Naive thymus-derived CD4-positive, alpha-beta T cell (primary cell): ENCODE results near the gene EED. TPM values are rescaled to one million over a fixed set of nuclear protein-coding genes. Genes with fewer than 3 reads are reported as not detected.

Experiments used
- ATAC-seq: fragments of 150-1000 bp; cut with Tn5 transposase; 2 replicates; pipeline ENCODE4 v1.10.0; 2021; ENCODE audit warnings: mild to moderate bottlenecking, moderate library complexity
- CTCF ChIA-PET: fragments of 350-600 bp; sonication (Branson Sonifier 250); formaldehyde crosslinking; loops from one replicate; lab custom pipeline; 2021; ENCODE audit warnings: antibody characterized with exemption; lab: Charles Lee
- POLR2A ChIA-PET: fragments of 350-600 bp; sonication (Branson Sonifier 250); formaldehyde crosslinking; loops from one replicate; lab custom pipeline; 2021; ENCODE audit warnings: antibody characterized with exemption, inconsistent platforms; lab: Charles Lee
- DNase-seq, 9 donors: peaks; one replicate each; pipeline versions ENCODE4 v3.0.0 to v3.0.0-alpha.2; 2020 to 2022; ENCODE audit warnings: mixed read lengths in 1 of 9
- H3K27ac ChIP-seq: one replicate; pipeline ENCODE4 v1.7.0; 2013; ENCODE audit warnings: mild to moderate bottlenecking, low read depth, low read length, moderate library complexity
- H3K27me3 ChIP-seq, 2 donors: one replicate each; pipeline ENCODE4 v1.7.0; 2013; ENCODE audit warnings: low read length in 2 of 2, mild to moderate bottlenecking in 2 of 2, moderate library complexity in 2 of 2; ENCODE audit not compliant: control insufficient read depth in 2 of 2, insufficient read depth in 2 of 2
- H3K36me3 ChIP-seq, 3 experiments: 1 replicate in 2 of 3; 2 replicates in 1 of 3; pipeline ENCODE4 v1.7.0; 2013; ENCODE audit warnings: low read length in 3 of 3, mild to moderate bottlenecking in 3 of 3, moderate library complexity in 1 of 3; ENCODE audit not compliant: insufficient read depth in 3 of 3, control insufficient read depth in 2 of 3
- H3K4me1 ChIP-seq, 2 donors: one replicate each; pipeline ENCODE4 v1.7.0; 2013; ENCODE audit warnings: low read length in 2 of 2, mild to moderate bottlenecking in 2 of 2, moderate library complexity in 1 of 2; ENCODE audit not compliant: control insufficient read depth in 2 of 2, insufficient read depth in 2 of 2
- H3K4me3 ChIP-seq: 2 replicates; pipeline ENCODE4 v1.7.0; 2013; ENCODE audit warnings: mild to moderate bottlenecking, low read length
- H3K9me3 ChIP-seq, 3 experiments: 1 replicate in 2 of 3; 2 replicates in 1 of 3; pipeline ENCODE4 v1.7.0; 2013; ENCODE audit warnings: low read length in 3 of 3; ENCODE audit not compliant: control insufficient read depth in 2 of 3
- H3K27ac Mint-ChIP-seq, 9 donors: one replicate each; pipeline ENCODE4 v1.8.0; 2020 to 2022; ENCODE audit warnings: mixed read lengths in 9 of 9, mild to moderate bottlenecking in 8 of 9, moderate library complexity in 5 of 9, inconsistent platforms in 2 of 9
- H3K27me3 Mint-ChIP-seq, 5 donors: one replicate each; pipeline ENCODE4 v1.8.0; 2021 to 2022; ENCODE audit warnings: mixed read lengths in 5 of 5, mild to moderate bottlenecking in 1 of 5
- H3K36me3 Mint-ChIP-seq, 5 donors: one replicate each; pipeline ENCODE4 v1.8.0; 2020 to 2022; ENCODE audit warnings: mixed read lengths in 5 of 5, mild to moderate bottlenecking in 3 of 5, inconsistent platforms in 1 of 5
- H3K4me1 Mint-ChIP-seq, 7 donors: one replicate each; pipeline ENCODE4 v1.8.0; 2020 to 2022; ENCODE audit warnings: mixed read lengths in 7 of 7, mild to moderate bottlenecking in 3 of 7, inconsistent platforms in 1 of 7
- H3K4me3 Mint-ChIP-seq, 10 donors: one replicate each; pipeline ENCODE4 v1.8.0; 2020 to 2022; ENCODE audit warnings: mild to moderate bottlenecking in 10 of 10, mixed read lengths in 10 of 10, moderate library complexity in 6 of 10, inconsistent platforms in 2 of 10
- H3K9me3 Mint-ChIP-seq, 11 donors: one replicate each; pipeline ENCODE4 v1.8.0; 2020 to 2022; ENCODE audit warnings: mixed read lengths in 11 of 11, mild to moderate bottlenecking in 4 of 11, inconsistent platforms in 1 of 11, moderate library complexity in 1 of 11
- intact Hi-C, 2 donors: fragments of 100-400 bp; cut with micrococcal nuclease; formaldehyde crosslinking; loops; one replicate each; pipeline ENCODE4 v1.15.1; 2023
- polyA plus RNA-seq, 2 donors: library from polyadenylated mRNA; unstranded; fragments of 300-500 nt; fragmentation: Illumina TruSeq; gene quantifications; one replicate each; pipeline ENCODE4 v1.2.3, GENCODE V29; 2021
- total RNA-seq, 6 experiments: library from RNA in 5 of 6; stranded (reverse) in 5 of 6; gene quantifications; 1 replicate in 5 of 6; 2 replicates in 1 of 6; pipeline ENCODE4 v1.2.3 and lab custom pipeline; 2021 to 2026

EED gene
- total and polyA plus RNA-seq, 7 experiments from 2014 or later = 15.3 to 62.4 (median 23.4) TPM

DNA sequence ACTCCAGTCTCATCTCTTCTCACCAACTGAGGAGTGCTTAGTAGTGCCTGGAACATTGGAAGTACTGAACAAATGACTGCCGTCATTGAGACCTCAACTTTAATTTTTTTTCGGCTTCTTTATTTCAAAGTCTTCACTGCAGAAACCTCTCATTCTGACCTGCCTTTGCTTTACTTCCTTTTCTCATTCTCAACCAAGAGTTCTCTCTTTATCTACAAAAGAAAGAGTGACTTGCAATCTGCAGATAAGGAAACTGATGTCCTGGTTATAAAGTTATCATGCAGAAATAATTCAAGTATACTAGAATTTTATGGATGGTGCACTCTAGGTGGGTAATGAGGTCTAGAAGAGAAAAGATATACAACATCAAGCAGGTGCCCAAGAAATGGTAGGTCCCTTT lies 1.2 kb upstream of the EED start:
- H3K4me3 Mint-ChIP-seq = no peak overlapping the region
- intact Hi-C loops = loop anchor here in 1 of 2 donors (5.0 kb wide), 1 partner anchor 596 kb away; the partner anchor contains the start of gene TMEM126A
- H3K9me3 ChIP-seq = no peaks in the 10 kb centered on the region
- no peak for DNase-seq
- no peak overlapping the region for H3K27ac Mint-ChIP-seq
- H3K9me3 Mint-ChIP-seq = no peaks in the 10 kb centered on the region
- peaks cover 0 to 5% (median 5%) of the 10 kb centered on the region in 5 donors for H3K27me3 Mint-ChIP-seq
- ChIA-PET POLR2A (interaction anchor here (0.5 to 2.1 kb wide), 4 partner anchors 59 to 616 kb away, joined by 4 to 14 read pairs (median 12); partner anchors contain the start of genes CREBZF, DLG2, HIKESHI and PICALM), CTCF (no interaction called here)
- peaks cover 0 to 2% (median 0%) of the 10 kb centered on the region in 5 donors for H3K36me3 Mint-ChIP-seq
- peaks cover 0 to 7% (median 0%) of the 10 kb centered on the region in 3 experiments for H3K36me3 ChIP-seq
- peak overlapping the region; percentile 97 for H3K27ac ChIP-seq
- H3K4me1 Mint-ChIP-seq = peaks cover 0 to 21% (median 0%) of the 10 kb centered on the region in 7 donors
- no peaks in the 10 kb centered on the region for H3K27me3 ChIP-seq
- peaks cover 23 to 26% of the 10 kb centered on the region in 2 donors for H3K4me1 ChIP-seq
- no peak overlapping the region for H3K4me3 ChIP-seq
- ATAC-seq = no peak

DNA sequence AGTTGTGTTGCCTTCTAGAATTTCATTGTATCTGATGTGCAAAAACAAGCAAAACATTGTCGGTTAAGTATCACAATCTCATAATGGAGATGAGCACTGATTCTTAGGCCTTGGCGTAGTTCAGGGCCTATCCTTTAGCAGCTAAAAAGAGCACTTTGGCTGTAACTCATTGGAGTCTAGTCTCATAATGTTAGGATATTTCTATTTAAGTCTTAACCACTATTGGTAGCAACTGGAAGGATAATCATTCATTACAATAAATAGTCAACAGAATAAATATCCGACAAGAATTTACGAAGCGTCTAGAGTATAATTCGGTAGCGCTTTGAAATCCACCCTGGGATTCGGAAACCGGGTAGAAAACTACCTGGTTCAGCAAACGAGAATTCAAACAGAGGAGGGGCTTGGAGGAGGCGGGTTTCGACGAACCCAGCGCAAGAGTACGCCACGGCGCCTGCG lies 461 bp upstream of the EED start:
- Mint-ChIP-seq H3K36me3 (peaks cover 0 to 2% (median 0%) of the 10 kb centered on the region in 5 donors), H3K27ac (no peak overlapping the region), H3K9me3 (no peaks in the 10 kb centered on the region), H3K4me3 (no peak overlapping the region), H3K4me1 (peaks cover 0 to 28% (median 0%) of the 10 kb centered on the region in 7 donors), H3K27me3 (peaks cover 0 to 5% (median 0%) of the 10 kb centered on the region in 5 donors)
- H3K9me3 ChIP-seq = no peaks in the 10 kb centered on the region
- CTCF ChIA-PET = interaction anchor here (1.3 kb wide), 1 partner anchor 51 kb away, joined by 4 read pairs; no protein-coding TSS in a partner anchor
- ATAC-seq (peak; percentile 80), DNase-seq (peak in 8 of 9 donors; percentile 76 to 92 (median 90))
- POLR2A ChIA-PET = interaction anchor here (1.9 to 2.1 kb wide), 3 partner anchors 58 to 616 kb away, joined by 11 to 14 read pairs (median 14); partner anchors contain the start of genes DLG2, HIKESHI, PICALM and TMEM126B
- intact Hi-C loops = loop anchor here (1.0 to 5.0 kb wide), 13 partner anchors 26 to 793 kb away; partner anchors contain the start of genes CREBZF (in 2 of the 2), HIKESHI (in 2 of the 2), TMEM126A (in 2 of the 2) and CCDC83 (in 1 of the 2)
- peaks cover 0 to 7% (median 0%) of the 10 kb centered on the region in 3 experiments for H3K36me3 ChIP-seq
- H3K27ac ChIP-seq = peak overlapping the region; percentile 97
- peak overlapping the region; percentile 100 for H3K4me3 ChIP-seq
- H3K27me3 ChIP-seq = no peaks in the 10 kb centered on the region
- H3K4me1 ChIP-seq = peaks cover 29 to 32% of the 10 kb centered on the region in 2 donors

DNA sequence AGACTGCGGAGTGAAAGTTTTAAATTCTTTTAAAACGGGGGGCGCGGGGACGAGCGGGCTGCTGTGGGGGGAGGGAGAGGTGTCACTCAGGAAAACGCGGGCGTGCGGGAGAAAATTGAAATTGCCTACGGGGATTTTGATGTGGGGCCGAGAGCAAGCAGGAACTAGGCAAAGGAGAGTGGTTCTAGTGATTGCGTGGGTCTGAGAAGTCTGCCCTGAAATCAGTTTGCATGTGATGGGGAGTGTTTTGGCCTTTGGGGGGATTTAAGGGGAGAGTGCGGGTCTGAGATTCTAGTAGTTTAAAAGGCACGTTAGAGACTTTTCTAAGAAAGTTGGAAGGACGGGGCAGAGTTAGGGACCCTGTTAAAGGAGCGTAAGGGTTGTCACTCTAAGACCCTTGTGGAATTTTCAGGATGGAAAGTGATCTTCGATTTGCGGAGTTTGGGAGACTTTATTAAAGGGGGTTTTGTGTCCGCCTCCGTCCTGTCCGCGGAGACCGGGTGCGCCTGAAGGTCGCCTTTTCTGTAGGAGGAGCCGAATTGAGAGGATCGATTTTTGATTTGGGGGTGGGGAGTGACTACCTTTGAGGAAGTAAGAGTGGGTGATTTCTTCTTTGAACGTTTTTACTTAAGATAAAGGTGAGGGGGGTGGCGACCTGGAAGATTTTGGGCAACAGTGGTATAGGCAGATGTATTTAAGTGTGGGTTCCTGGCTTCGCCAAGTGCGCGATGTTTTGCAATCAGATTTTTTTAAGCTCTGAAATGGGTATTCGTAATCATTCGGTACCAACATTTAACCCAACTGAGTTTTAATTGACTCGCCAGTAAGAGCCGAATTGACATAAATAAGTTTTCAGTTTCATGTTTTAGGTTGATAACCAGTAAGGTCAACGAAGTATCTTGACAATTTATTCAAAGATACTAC lies 1.1 kb downstream of the EED start:
- Histone ChIP-seq H3K27ac (peak overlapping the region; percentile 97), H3K4me1 (peaks cover 32 to 36% of the 10 kb centered on the region in 2 donors), H3K36me3 (peaks cover 0 to 7% (median 0%) of the 10 kb centered on the region in 3 experiments), H3K4me3 (peak overlapping the region; percentile 100), H3K9me3 (no peaks in the 10 kb centered on the region), H3K27me3 (no peaks in the 10 kb centered on the region)
- intact Hi-C loops = loop anchor here (1.0 to 2.0 kb wide), 11 partner anchors 8 to 791 kb away; partner anchors contain the start of genes PICALM (in 1 of the 2), TMEM126B (in 1 of the 2) and TMEM135 (in 1 of the 2)
- Mint-ChIP-seq H3K9me3 (no peaks in the 10 kb centered on the region), H3K4me3 (no peak overlapping the region), H3K36me3 (peaks cover 0 to 4% (median 0%) of the 10 kb centered on the region in 5 donors), H3K27ac (no peak overlapping the region), H3K4me1 (peaks cover 0 to 40% (median 7%) of the 10 kb centered on the region in 7 donors), H3K27me3 (no peaks in the 10 kb centered on the region)
- POLR2A ChIA-PET = interaction anchor here (0.6 to 2.1 kb wide), 10 partner anchors 15 to 618 kb away, joined by 3 to 14 read pairs (median 4); partner anchors contain the start of genes CREBZF, DLG2, HIKESHI and PICALM
- CTCF ChIA-PET = interaction anchor here (1.3 kb wide), 1 partner anchor 52 kb away, joined by 4 read pairs; no protein-coding TSS in a partner anchor
- ATAC-seq (peak; percentile 0), DNase-seq (peak in 6 of 9 donors; percentile 3 to 32 (median 6))

DNA sequence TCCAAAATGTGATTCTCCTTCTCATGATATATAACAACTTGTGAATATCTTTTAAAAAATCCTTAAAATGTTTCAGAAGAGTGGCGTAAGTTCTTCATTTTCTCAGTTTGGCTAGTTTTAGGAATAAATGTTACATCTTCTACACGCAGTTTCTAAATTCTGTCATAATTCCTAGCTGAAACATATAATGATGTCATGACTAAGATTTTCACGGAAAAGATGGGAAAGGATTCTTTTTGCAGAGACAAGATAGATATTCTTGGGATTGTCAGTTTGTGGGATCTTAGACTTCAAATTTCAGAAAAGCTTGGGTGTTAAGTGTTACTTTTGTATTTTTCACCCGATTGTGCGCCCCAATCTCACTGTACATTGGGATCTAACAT lies 1.7 kb downstream of the EED start:
- H3K27ac Mint-ChIP-seq = peak overlapping the region in 1 of 9 donors; percentile 43
- Histone ChIP-seq H3K9me3 (no peaks in the 10 kb centered on the region), H3K36me3 (peaks cover 0 to 7% (median 0%) of the 10 kb centered on the region in 3 experiments), H3K27me3 (no peaks in the 10 kb centered on the region), H3K4me1 (peaks cover 32 to 36% of the 10 kb centered on the region in 2 donors), H3K4me3 (peak overlapping the region; percentile 100), H3K27ac (no peak overlapping the region)
- DNase-seq = no peak
- no peaks in the 10 kb centered on the region for H3K27me3 Mint-ChIP-seq
- peaks cover 0 to 4% (median 0%) of the 10 kb centered on the region in 5 donors for H3K36me3 Mint-ChIP-seq
- no peak overlapping the region for H3K4me3 Mint-ChIP-seq
- H3K9me3 Mint-ChIP-seq = no peaks in the 10 kb centered on the region
- ATAC-seq = no peak
- intact Hi-C loops = loop anchor here in 1 of 2 donors (2.0 kb wide), 1 partner anchor 19 kb away; no protein-coding TSS in a partner anchor
- CTCF ChIA-PET = no interaction called here
- POLR2A ChIA-PET = interaction anchor here (0.6 to 1.3 kb wide), 2 partner anchors 177 to 179 kb away, joined by 3 read pairs; partner anchors contain the start of gene PICALM
- H3K4me1 Mint-ChIP-seq = peaks cover 3 to 42% (median 10%) of the 10 kb centered on the region in 7 donors

DNA sequence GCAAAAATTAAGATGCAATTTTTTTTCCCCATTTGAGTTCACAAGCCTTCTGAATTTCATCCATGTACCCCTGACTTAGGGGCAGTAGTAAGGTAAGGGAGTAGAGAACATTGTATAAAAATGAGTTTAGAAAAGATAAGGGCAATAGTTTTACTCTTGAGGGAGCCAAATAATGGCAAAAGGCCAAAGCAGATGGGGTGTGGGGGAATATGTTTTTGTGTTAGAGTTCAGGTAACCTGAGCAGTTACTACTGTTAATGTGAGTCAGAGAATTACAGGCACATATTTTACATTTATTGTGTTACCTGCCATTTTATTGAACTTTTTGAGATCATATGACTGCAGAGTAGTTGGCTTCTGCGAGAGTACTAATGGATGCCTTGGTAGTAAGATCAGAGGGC lies 3.1 kb downstream of the EED start:
- ATAC-seq (no peak), DNase-seq (no peak)
- H3K27me3 ChIP-seq = no peaks in the 10 kb centered on the region
- peaks cover 0 to 12% (median 3%) of the 10 kb centered on the region in 5 donors for H3K36me3 Mint-ChIP-seq
- POLR2A ChIA-PET = interaction anchor here (0.6 kb wide), 1 partner anchor 165 kb away, joined by 3 read pairs; no protein-coding TSS in a partner anchor
- intact Hi-C loops = loop anchor here in 1 of 2 donors (2.0 kb wide), 1 partner anchor 17 kb away; no protein-coding TSS in a partner anchor
- no peaks in the 10 kb centered on the region for H3K9me3 Mint-ChIP-seq
- H3K27me3 Mint-ChIP-seq = no peaks in the 10 kb centered on the region
- peak overlapping the region in 4 of 9 donors; percentile 5 to 76 (median 21) for H3K27ac Mint-ChIP-seq
- H3K9me3 ChIP-seq = no peaks in the 10 kb centered on the region
- no peak overlapping the region for H3K4me3 ChIP-seq
- H3K4me1 ChIP-seq = peaks cover 32 to 40% of the 10 kb centered on the region in 2 donors
- H3K4me3 Mint-ChIP-seq = peak overlapping the region in 9 of 10 donors; percentile 6 to 77 (median 47)
- no peak overlapping the region for H3K27ac ChIP-seq
- CTCF ChIA-PET = interaction anchor here (0.5 kb wide), 1 partner anchor 199 kb away, joined by 4 read pairs; no protein-coding TSS in a partner anchor
- peaks cover 0 to 7% (median 0%) of the 10 kb centered on the region in 3 experiments for H3K36me3 ChIP-seq
- peaks cover 16 to 50% (median 22%) of the 10 kb centered on the region in 7 donors for H3K4me1 Mint-ChIP-seq
